H1 (cell line): Measurements from ENCODE around the gene TRPM6. TPM values are rescaled to one million over a fixed set of nuclear protein-coding genes. Genes with fewer than 3 reads are reported as not detected.

Source experiments
- CBX5 ChIP-seq: fragments of 300-800, 300-1000 bp; sonication (generic); IDR thresholded peaks from 2 replicates; pipeline ENCODE4 v1.7.1; 2016; ENCODE audit warnings: antibody characterized with exemption, low read length, low read depth
- KDM4A ChIP-seq: IDR thresholded peaks from one replicate; pipeline ENCODE4 v1.7.1; 2012; ENCODE audit warnings: low read depth, mild to moderate bottlenecking, moderate library complexity, low read length, inconsistent platforms; ENCODE audit not compliant: severe bottlenecking
- SP4 ChIP-seq: IDR thresholded peaks from 2 replicates; pipeline ENCODE4 v1.6.1; 2012; ENCODE audit warnings: low read length, inconsistent platforms
- SUZ12 ChIP-seq: fragments of 200-600 bp; sonication (generic); IDR thresholded peaks from 2 replicates; pipeline ENCODE4 v1.6.1; 2012; ENCODE audit warnings: mild to moderate bottlenecking, inconsistent platforms, low read length, moderate library complexity, mixed read lengths
- polyA plus RNA-seq, 7 experiments: library from polyadenylated mRNA; depleted of rRNA in 3 of 7; stranded (reverse) in 5 of 7; unstranded in 2 of 7; fragments of >200 nt in 5 of 7; fragments of 200-250 nt in 2 of 7; gene quantifications; 1 replicate in 5 of 7; 2 replicates in 1 of 7; 4 replicates in 1 of 7; pipeline versions ENCODE4 v1.2.1 to v1.2.3, GENCODE V29; 2011 to 2013; ENCODE audit warnings: missing spikeins in 2 of 7, mixed read lengths in 2 of 7
- total RNA-seq: library from RNA; stranded (reverse); fragmentation: NEBNext Ultra II Directional; extraction: Animal tissue kit (Norgen Biotek cat#: 25700); gene quantifications from 2 replicates; pipeline ENCODE4 v1.2.1, GENCODE V29; 2021

The TRPM6 gene
- total and polyA plus RNA-seq, 2 of the 8 experiments (the other 6 are each of a cell fraction or from before 2014, with no cell fraction given), result 0.45 to 1.5 TPM

DNA sequence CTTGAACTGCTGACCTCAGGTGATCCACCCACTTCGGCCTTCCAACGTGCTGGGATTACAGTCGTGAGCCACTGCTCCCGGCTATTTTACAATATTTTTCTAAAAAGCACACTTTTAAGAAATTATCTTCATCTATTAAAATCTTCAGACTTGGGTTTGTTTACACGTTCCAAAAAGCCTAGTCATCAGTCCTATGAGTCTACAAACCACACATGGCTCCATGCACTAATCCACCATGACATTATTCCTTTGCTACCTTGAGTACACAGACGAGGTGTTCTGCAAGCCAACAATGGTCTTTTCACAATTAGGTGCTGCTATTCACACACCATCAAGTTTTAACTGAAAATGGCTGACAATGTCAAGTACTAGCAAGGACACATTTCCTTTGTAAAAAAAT is 41.0 kb downstream of the TRPM6 start (continued):
- no peak for TF ChIP-seq SUZ12
- TF ChIP-seq SP4, result no peak
- no peak for TF ChIP-seq CBX5
- TF ChIP-seq KDM4A, result no peak
